Type B pancreatic cell (in vitro differentiated cells): ENCODE data around the gene IGF2BP2. TPM values are rescaled to one million over a fixed set of nuclear protein-coding genes. Genes with fewer than 3 reads are reported as not detected.

Experiments used
- DNase-seq: peaks from one replicate; pipeline ENCODE4 v3.0.0; 2021; ENCODE audit warnings: mixed read lengths; ENCODE audit not compliant: unreplicated experiment; ENCODE audit errors: extremely low spot score
- H3K27ac Mint-ChIP-seq: 2 replicates; pipeline ENCODE4 v1.8.0; 2021; ENCODE audit warnings: mild to moderate bottlenecking, mixed read lengths
- H3K27me3 Mint-ChIP-seq: 2 replicates; pipeline ENCODE4 v1.8.0; 2021; ENCODE audit warnings: mixed read lengths
- H3K36me3 Mint-ChIP-seq: 2 replicates; pipeline ENCODE4 v1.8.0; 2021; ENCODE audit warnings: mixed read lengths
- H3K4me1 Mint-ChIP-seq: one replicate; pipeline ENCODE4 v1.8.0; 2021; ENCODE audit warnings: mixed read lengths; ENCODE audit not compliant: unreplicated experiment
- H3K4me3 Mint-ChIP-seq: 2 replicates; pipeline ENCODE4 v1.8.0; 2021; ENCODE audit warnings: mild to moderate bottlenecking, mixed read lengths
- H3K9me3 Mint-ChIP-seq: 2 replicates; pipeline ENCODE4 v1.8.0; 2021; ENCODE audit warnings: mixed read lengths
- CTCF ChIP-seq: fragments of 200-600 bp; sonication (generic); conservative IDR thresholded peaks from 2 replicates; pipeline ENCODE4 v1.5.0; 2021; ENCODE audit warnings: antibody characterized with exemption, mild to moderate bottlenecking
- total RNA-seq: library from RNA; stranded (reverse); gene quantifications from 2 replicates; pipeline ENCODE4 v1.2.1, GENCODE V29; 2021; ENCODE audit warnings: low replicate concordance

Gene IGF2BP2
- total RNA-seq, 1 donor from 2014 or later: 140 TPM

GRCh38 chr3:185766329-185767001 lies 58.4 kb downstream of the IGF2BP2 start:
- no peaks in the 10 kb centered on the region for H3K36me3 Mint-ChIP-seq
- no peak for DNase-seq
- H3K4me3 Mint-ChIP-seq: no peak overlapping the region
- no peaks in the 10 kb centered on the region for H3K9me3 Mint-ChIP-seq
- H3K27me3 Mint-ChIP-seq: no peaks in the 10 kb centered on the region
- TF ChIP-seq CTCF: no peak
- peak overlapping the region; percentile 61 for H3K27ac Mint-ChIP-seq
- H3K4me1 Mint-ChIP-seq: peaks cover 49% of the 10 kb centered on the region

GRCh38 chr3:185764980-185765370 lies 59.9 kb downstream of the IGF2BP2 start:
- Mint-ChIP-seq H3K27ac (peak overlapping the region; percentile 16), H3K4me3 (peak overlapping the region; percentile 11), H3K9me3 (no peaks in the 10 kb centered on the region), H3K36me3 (no peaks in the 10 kb centered on the region), H3K4me1 (peaks cover 56% of the 10 kb centered on the region), H3K27me3 (no peaks in the 10 kb centered on the region)
- TF ChIP-seq CTCF: no peak
- no peak for DNase-seq

GRCh38 chr3:185764163-185764979 lies 60.5 kb downstream of the IGF2BP2 start:
- no peak for DNase-seq
- Mint-ChIP-seq H3K27me3 (no peaks in the 10 kb centered on the region), H3K4me3 (peak overlapping the region; percentile 22), H3K36me3 (no peaks in the 10 kb centered on the region), H3K4me1 (peaks cover 58% of the 10 kb centered on the region), H3K9me3 (no peaks in the 10 kb centered on the region), H3K27ac (peak overlapping the region; percentile 70)
- no peak for TF ChIP-seq CTCF

GRCh38 chr3:185763347-185764005 lies 61.4 kb downstream of the IGF2BP2 start:
- no peak for DNase-seq
- Mint-ChIP-seq H3K4me1 (peaks cover 64% of the 10 kb centered on the region), H3K27ac (peak overlapping the region; percentile 62), H3K36me3 (no peaks in the 10 kb centered on the region), H3K27me3 (no peaks in the 10 kb centered on the region), H3K9me3 (no peaks in the 10 kb centered on the region), H3K4me3 (peak overlapping the region; percentile 40)
- TF ChIP-seq CTCF: no peak

- peaks cover 5% of the 10 kb centered on the region for H3K9me3 Mint-ChIP-seq
- peaks cover 65% of the 10 kb centered on the region for H3K4me1 Mint-ChIP-seq
- H3K4me3 Mint-ChIP-seq: peak overlapping the region; percentile 14
- H3K36me3 Mint-ChIP-seq: peaks cover 22% of the 10 kb centered on the region
- no peak for TF ChIP-seq CTCF
- no peak for DNase-seq
- H3K27me3 Mint-ChIP-seq: no peaks in the 10 kb centered on the region
- peak overlapping the region; percentile 35 for H3K27ac Mint-ChIP-seq
Measured at GRCh38 chr3:185760550-185760949, 64.3 kb downstream of the IGF2BP2 start.
